ENCODE data around the gene WWP2.

WWP2 gene

DNA sequence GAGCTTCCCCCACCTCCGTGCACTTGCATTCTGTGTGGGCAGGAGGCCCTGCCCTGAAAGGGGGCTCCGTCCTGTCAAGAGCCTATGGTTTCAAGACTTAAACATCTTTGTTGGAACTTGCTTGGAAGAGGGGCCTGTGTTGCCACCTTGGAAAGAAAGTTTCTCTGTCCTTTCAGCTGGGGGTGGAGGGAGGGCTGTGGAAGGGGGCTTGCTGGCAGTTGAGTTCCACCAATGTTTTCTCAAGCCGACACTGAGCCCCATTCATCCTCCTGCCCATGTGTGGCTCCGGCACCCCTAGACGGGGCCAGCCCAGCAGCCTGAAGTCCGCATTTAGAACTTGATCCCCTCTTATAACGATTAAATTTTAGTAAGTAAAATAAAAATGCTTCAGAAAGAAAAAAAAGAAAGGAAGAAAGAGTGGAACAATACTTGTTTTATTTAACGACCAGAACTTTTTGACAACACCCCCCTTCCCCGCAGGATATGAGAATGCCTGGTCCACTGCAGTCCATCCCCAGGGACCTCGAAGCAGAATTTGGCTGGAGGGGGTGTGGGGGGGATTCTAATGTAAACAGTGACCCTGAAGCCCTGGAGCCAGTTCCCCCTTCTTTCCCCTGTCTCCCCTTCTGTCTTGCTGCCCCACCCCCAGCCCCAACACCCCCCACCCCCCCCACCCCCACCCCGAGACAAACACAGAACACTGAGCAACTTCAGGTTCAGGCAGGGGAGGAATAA is 162.1 kb downstream of the WWP2 start:
- DNase-seq (ENCODE audit: low read depth in 3 of 3, low spot score in 1 of 3), result no peak

DNA sequence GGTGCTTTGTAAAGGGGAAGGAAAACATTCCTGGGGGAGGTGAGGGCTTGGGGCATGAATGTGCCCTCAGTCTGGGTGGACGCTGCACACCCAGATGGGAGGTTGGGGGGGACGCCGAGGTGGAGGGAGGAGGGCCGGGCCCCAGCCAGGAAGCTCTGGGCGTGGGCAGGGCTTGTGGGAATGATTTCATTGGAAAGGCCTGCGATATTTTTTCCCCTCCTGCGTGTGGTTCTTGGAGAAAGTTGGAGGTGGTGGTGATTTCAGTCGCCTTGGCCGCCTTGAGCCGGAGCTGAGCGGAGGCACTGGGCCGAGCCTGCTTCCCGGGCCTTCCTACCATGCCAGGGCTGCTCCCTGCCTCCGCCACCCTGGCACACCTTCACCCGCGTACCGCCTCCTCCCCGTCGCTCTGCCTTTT is 162.7 kb downstream of the WWP2 start:
- no peak for DNase-seq (ENCODE audit: low read depth in 3 of 3, low spot score in 1 of 3)

DNA sequence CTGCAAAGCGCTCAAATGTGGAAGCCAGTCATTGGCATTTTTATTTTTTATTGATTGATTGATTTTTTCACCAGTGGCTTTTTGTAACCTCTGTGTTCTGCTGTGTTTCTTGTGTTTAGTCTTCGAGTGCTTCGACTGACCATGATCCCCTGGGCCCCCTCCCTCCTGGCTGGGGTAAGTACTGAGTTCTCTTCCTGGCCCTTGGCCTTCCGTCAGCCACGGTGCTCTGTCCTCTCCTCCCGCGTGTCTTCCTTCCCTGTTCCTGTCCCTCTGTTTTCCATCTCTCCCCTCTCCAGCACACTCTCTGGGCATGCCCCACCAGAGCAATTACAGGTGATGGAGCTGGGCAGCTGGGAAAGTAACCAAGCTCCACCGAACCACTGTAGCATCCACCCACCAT is 163.2 kb downstream of the WWP2 start:
- DNase-seq (ENCODE audit: low read depth in 3 of 3, low spot score in 1 of 3), result no peak

DNA sequence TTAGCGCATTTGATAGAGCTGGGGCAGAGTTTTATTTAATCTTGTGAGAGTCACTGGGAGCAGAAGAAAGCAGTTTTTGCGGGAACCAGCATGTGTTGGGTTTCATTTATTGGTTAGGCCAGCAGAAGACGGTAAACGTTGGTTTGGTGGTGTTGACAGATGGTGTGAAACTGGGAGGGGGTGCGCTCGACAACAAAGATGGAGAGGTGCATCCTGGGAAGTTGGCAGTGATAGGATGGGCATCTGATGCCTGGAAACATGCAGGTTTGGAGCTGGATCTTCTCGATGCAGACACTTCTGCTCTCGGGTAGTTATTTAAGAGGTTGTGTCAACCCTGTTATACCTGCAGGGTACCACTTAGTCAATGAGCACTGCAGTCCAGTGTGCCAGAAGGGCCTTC is 164.1 kb downstream of the WWP2 start:
- DNase-seq (ENCODE audit: low read depth in 3 of 3, low spot score in 1 of 3), result no peak

DNA sequence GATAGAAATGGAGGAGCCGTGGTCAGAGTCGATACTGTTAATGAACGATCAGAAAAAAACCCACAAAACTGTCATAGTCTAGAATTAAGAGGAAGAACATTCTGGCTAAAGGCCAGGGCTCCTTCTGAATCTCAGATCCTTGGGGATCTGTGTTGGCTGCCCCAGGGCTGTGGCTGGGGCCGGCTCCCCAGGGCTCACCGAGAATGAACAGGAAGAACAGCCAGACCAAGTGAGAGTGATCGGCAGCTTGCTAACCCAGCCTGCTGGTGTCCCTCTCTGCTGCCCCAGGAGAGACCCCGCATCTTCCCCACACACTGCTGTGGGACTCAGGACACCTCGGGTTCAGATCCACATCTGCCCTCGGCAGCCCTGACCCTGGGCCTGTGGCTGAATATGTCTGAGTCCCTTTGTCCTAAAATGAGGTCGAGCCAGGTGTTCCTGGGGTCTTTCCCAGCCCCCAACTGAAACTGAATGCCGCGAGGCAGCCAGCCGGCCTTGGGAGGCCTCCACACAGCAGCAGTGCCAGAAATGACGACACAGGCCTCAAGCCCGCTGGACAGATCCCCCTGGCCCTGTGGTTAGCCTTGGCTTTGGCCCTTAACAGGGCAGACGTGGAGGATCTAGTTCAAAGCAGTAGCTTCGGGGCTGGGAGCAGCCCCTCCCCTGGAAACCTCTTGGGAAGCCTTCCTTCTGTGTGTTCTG is 165.1 kb downstream of the WWP2 start:
- no peak for DNase-seq (ENCODE audit: low read depth in 3 of 3, low spot score in 1 of 3)

DNA sequence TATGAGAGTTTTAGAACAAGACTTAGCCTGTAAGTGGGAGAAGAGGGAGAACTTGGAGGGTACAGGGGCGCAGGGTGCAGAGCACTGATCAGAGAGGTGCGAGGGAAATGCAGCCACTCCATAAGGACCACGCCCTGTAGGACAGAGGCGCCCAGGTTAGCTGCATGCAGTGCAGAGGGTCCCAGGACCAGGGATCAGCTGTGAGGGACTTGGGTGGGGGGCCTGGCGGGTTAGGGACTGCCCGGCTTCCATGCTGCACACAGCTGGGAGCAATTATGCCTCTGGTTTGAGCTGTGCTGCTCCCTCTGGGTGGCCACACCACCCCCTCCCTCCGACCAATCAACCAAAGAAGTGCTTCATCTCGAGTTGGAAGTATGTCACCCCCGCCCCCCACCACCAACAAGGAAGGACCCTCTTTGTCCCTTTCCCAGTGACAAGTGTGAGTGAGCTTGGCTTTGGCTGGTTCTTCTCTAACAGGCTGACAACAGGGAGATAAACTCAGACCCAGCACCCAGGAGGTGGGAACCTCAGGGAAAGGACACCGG is 166.8 kb downstream of the WWP2 start:
- DNase-seq (ENCODE audit: low read depth in 3 of 3, low spot score in 1 of 3), result no peak

DNA sequence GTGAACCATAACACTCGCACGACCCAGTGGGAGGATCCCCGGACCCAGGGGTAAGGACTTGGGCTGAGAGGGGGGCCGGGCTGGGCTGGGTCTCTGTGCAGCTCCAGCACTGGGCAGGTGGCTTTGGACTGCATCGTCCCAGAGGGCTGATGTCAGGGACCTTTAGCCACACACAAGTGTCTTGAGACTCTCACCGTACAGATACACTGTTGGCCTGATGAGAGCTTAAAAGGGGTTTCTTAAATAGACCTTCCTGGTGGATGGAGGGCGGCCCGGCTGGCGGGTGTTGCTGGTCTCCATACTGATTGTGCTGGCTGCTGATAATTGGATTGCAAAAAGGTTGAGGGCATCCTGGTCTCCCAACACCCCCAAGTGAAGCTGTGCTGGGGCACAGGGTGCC is 167.3 kb downstream of the WWP2 start:
- DNase-seq (ENCODE audit: low read depth in 3 of 3, low spot score in 1 of 3), result no peak

DNA sequence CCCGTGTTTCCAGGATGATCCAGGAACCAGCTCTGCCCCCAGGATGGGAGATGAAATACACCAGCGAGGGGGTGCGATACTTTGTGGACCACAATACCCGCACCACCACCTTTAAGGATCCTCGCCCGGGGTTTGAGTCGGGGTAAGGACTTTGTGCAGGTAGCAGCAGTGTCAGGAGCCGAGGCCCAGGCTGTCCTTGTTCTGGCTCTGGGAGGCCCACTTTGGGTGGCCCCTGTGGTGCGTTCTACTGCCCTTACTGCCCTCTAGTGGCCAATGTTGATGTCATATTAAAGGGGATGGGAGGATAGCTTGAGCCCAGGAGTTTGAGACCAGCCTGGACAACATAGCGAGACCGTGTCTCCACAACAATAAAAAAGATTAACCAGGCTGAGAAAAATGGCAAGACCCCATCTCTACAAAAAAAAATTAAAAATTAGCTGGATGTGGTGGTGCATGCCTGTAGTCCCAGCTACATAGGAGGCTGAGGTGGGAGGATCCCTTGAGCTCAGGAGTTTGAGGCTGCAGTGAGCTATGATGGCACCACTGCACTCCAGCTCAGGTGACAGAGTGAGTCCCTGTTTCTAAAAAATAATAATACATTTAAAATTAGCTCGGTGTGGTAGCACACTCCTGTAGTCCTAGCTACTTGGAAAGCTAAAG is 168.1 kb downstream of the WWP2 start:
- DNase-seq (ENCODE audit: low read depth in 3 of 3, low spot score in 1 of 3), result peak in 1 of 3 donors; percentile 7

DNA sequence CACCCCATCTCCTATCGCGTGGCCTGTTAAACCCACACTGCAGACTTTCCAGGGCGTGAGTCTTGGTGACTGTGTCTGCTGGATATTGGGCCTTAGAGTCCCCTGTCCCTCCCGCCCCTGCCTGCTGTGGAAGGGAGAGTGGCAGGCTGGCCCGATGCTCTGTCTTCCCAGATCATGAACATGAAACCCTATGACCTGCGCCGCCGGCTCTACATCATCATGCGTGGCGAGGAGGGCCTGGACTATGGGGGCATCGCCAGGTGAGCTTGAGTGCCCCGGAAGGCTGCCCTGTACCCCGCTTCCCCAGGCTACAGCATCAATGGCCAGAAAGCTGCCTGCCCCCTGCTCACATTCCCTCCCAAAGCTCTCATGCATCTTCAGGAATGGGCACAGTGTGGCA is 169.5 kb downstream of the WWP2 start:
- no peak for DNase-seq (ENCODE audit: low read depth in 3 of 3, low spot score in 1 of 3)

DNA sequence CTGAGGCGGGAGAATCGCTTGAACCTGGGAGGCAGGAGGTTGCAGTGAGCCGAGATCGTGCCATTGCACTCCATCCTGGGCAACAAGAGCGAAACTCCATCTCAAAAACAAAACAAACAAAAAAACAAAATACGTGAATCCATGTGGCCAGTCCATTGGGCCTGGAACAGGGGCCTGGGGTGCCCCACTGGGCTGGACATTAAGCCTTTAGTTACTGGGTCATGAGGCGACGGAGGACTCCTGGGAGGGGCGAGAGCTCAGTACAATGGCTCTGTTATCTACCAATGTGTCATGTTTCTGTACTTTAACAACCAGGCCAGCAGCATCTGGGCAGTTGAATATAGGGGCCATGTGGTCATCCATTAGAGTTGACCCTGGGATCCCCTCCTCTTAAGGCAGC is 170.1 kb downstream of the WWP2 start:
- no peak for DNase-seq (ENCODE audit: low read depth in 3 of 3, low spot score in 1 of 3)

DNA sequence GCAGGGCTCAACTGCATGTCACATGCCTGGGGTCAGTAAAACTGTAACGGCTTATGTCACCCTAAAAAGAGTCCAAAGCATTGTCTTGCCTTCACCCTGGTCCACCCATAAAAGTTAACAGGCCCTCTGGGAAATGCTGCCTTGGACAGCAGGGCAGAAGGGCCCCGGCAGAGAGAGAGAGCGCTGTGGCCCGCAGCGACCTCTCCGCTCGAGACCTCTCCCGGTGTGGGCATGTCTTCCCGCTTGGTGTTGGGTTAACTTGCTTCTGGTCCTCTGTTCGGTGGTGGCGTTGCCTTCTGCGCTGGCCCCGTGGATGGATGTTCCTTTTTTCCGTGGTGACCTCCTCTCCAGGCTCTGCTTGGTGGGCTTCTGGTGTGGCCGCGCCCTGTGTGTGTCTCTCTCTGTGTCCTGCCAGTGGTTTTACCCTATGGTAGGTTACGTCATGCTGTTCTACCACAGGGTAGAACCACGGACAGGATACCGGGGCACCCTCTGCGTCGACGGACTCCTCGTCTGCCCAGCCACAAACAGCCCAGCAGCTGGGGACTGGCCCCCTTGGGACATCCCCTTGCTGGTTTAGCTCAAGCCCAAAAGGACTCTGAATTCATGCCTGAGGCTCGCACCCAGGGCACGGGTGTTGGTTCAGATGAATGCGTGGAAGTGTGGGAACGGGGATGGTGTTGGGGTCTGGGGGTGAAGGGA is 170.7 kb downstream of the WWP2 start:
- DNase-seq (ENCODE audit: low read depth in 3 of 3, low spot score in 1 of 3), result no peak

DNA sequence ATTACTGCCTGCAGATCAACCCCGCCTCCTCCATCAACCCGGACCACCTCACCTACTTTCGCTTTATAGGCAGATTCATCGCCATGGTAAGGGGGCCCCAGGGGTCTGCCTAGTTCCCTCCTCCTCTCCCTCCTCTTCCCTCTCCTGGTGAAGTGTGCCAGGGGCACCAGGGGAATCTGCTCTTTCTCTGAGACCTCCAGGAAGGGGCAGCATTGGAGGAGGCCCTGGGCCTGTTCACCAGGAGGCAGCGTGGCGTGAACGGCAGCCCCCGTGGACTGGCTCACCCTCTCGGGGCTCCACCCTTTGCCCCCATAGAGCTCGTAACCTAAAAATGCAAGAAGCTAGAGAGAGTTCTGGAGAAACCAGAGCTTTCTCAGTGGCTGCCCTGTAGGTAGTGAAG is 171.9 kb downstream of the WWP2 start:
- no peak for DNase-seq (ENCODE audit: low read depth in 3 of 3, low spot score in 1 of 3)

DNA sequence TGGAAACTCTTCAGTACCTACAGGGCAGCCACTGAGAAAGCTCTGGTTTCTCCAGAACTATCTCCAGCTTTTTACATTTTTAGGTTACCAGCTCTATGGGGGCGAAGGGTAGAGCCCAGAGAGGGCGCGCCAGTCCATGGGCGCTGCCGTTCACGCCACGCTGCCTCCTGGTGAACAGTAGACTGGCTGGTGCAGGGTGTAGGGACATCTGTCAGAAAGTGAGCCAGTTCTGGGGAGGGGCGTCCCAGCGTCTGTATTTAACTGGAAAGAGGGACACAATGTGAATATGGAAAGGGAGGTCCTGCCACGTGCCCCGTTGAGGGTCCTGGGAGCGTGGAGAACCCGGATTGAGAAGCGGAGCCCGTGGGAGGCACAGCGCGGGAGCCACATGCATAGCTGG is 172.6 kb downstream of the WWP2 start:
- no peak for DNase-seq (ENCODE audit: low read depth in 3 of 3, low spot score in 1 of 3)

DNA sequence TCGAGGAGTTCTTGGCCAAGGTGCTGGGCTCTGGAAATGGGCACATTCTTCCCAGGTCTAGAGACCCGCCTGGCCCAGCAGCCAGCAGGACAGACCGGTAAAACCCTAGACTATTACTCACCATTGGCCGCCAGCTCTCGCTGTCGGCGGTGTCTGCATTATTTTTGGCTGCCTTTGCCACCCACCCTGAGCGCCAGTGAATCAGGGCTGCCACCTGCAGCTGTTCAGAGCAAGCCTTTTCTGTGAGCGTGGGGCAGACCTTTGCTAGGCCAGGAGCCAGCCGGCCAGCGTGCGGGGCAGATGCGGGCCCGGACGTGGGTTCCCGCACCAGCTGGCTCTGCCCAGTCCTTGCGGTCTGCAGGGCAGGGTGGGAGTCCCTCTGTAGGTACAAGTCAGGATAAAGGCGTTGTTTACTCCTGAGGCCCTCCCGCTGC is 173.2 kb downstream of the WWP2 start:
- DNase-seq (ENCODE audit: low read depth in 3 of 3, low spot score in 1 of 3), result no peak

DNA sequence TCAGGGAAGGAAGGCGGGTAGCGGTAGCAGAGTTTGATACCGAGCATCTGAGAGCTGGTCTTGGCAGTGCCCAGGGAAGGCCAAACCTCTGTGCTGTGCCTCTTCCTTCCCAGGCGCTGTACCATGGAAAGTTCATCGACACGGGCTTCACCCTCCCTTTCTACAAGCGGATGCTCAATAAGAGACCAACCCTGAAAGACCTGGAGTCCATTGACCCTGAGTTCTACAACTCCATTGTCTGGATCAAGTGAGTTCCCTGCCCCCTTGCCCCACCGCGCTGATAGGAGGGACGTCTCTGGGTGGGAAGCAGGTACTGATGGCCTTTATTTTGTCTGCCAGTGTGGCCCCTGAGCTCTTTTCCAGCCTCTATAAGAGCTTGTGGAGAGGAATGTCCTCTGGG is 173.6 kb downstream of the WWP2 start:
- DNase-seq (ENCODE audit: low read depth in 3 of 3, low spot score in 1 of 3), result no peak

DNA sequence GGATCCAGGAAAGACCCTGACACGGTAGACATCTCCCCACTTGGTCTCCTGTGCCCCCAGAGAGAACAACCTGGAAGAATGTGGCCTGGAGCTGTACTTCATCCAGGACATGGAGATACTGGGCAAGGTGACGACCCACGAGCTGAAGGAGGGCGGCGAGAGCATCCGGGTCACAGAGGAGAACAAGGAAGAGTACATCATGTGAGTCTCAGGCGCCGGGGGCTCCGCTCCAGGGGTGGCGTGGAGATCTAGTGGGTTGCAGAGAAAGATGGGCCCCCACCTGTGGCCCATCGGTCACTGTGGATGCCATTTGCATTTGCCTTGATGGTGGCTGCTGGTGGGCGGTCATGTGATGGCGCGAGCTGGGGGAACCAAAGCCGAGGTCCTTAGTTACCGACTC is 174.1 kb downstream of the WWP2 start:
- no peak for DNase-seq (ENCODE audit: low read depth in 3 of 3, low spot score in 1 of 3)

DNA sequence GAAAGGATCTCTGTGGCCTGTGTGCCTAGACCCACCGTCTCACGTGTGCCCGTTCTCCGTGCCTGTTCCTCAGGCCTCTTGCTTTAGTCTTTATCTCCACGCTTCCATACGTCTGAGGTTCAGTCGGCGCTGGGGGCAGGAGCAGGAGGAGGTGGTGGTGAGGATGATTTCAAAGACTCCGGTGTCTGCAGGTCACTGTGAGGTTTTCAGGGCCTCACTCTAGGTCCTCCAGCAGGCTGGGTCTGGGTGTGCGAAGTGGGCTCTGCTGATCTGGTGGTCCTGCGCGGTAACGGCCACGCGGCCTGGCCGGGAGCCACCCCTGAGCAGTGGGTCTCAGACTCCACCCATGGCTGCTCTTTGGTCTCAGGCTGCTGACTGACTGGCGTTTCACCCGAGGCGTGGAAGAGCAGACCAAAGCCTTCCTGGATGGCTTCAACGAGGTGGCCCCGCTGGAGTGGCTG is 174.6 kb downstream of the WWP2 start:
- DNase-seq (ENCODE audit: low read depth in 3 of 3, low spot score in 1 of 3), result no peak

DNA sequence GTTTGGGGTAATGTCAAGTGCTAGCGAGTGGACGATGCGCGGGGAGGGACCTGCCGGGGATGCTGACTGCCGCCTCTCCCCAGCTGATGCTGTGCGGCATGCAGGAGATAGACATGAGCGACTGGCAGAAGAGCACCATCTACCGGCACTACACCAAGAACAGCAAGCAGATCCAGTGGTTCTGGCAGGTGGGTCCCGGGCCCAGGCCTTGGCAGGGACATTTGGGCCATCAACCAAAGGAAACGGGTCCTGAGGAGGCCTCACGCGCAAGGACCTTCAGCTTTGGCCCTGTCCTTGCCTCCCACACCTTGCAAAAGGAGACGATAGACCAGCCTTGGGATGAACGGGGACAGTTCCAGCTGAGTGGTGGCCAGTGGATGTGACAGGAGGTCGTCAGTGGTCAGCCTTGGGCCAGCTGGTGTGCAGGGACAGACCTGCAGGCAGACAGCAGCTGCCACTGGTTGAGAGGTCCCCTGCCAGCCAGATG is 175.4 kb downstream of the WWP2 start:
- no peak for DNase-seq (ENCODE audit: low read depth in 3 of 3, low spot score in 1 of 3)

DNA sequence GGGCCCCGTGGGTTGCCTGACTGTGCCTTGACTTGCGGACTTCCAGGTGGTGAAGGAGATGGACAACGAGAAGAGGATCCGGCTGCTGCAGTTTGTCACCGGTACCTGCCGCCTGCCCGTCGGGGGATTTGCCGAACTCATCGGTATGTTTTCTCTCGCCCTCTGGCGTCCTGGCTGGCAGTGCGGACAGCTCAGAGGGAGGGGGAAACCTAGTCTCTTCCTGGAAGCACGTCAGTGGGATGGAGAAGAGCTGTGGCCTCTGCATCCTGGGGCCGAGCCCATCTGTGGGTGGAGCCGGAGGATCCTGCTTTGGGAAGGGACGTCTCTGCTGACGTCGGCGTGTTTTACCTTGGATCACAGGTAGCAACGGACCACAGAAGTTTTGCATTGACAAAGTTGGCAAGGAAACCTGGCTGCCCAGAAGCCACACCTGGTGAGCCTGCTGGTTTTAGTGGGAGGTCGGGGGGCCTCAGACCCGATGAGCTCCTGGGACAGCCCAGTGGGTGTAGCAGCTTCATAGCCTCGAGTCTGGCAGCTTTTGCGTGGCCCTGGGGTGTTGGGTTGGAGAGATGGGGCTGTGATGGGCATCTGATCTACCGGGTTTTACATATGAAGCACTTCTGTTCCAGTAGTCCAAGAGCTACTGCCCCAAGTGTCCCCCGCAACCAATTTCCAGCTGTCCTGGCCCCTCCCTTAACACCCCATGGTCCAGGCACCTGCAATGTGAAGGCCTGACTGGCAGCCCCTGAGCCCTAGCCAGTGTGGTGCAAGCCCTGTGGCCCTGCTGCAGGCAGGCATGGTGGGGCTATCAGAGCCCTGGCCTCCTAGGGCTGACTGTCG is 177.1 kb downstream of the WWP2 start:
- no peak for DNase-seq (ENCODE audit: low read depth in 3 of 3, low spot score in 1 of 3)

DNA sequence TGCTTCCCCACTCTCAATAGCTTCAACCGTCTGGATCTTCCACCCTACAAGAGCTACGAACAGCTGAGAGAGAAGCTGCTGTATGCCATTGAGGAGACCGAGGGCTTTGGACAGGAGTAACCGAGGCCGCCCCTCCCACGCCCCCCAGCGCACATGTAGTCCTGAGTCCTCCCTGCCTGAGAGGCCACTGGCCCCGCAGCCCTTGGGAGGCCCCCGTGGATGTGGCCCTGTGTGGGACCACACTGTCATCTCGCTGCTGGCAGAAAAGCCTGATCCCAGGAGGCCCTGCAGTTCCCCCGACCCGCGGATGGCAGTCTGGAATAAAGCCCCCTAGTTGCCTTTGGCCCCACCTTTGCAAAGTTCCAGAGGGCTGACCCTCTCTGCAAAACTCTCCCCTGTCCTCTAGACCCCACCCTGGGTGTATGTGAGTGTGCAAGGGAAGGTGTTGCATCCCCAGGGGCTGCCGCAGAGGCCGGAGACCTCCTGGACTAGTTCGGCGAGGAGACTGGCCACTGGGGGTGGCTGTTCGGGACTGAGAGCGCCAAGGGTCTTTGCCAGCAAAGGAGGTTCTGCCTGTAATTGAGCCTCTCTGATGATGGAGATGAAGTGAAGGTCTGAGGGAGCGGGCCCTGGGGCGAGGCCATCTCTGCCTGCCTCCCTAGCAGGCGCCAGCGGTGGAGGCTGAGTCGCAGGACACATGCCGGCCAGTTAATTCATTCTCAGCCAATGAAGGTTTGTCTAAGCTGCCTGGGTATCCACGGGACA is 177.9 kb downstream of the WWP2 start:
- no peak for DNase-seq (ENCODE audit: low read depth in 3 of 3, low spot score in 1 of 3)
